Islet precursor cell (in vitro differentiated cells): ENCODE data around the gene FTO.

Source experiments
- DNase-seq: peaks from one replicate; pipeline ENCODE4 v3.0.0-alpha.2; 2018

FTO gene

DNA sequence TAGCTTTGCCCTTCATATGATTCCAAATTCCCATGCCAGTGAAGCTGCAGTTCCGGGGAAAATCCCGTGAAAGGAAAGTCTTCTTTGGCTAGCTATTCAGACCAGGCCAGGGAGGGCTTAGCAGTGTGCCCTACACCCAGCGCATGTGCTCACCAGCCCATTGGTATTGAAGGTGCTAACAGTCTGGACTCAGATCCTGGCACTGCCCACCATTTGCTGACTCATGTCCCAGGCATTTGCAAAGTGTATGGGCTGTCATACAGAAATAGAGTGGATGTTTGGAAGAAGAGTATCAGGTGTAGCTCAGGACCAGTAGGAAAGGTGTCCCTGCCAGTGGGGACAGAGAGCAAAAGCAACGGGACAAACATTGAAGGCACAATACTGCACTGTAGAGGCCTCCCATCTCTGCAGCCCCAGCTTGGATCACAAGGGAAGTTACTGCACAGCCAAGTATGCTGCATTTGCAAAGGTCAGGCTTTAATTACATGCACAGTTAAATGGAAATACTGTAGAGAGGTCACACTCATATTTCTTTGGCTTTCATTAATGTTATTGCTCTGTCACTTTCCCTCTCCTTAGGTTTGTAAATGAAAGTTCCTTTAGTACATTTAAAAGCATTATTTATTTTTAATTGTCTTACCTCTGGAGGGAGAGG is 362.6 kb downstream of the FTO start:
- DNase-seq: no peak

DNA sequence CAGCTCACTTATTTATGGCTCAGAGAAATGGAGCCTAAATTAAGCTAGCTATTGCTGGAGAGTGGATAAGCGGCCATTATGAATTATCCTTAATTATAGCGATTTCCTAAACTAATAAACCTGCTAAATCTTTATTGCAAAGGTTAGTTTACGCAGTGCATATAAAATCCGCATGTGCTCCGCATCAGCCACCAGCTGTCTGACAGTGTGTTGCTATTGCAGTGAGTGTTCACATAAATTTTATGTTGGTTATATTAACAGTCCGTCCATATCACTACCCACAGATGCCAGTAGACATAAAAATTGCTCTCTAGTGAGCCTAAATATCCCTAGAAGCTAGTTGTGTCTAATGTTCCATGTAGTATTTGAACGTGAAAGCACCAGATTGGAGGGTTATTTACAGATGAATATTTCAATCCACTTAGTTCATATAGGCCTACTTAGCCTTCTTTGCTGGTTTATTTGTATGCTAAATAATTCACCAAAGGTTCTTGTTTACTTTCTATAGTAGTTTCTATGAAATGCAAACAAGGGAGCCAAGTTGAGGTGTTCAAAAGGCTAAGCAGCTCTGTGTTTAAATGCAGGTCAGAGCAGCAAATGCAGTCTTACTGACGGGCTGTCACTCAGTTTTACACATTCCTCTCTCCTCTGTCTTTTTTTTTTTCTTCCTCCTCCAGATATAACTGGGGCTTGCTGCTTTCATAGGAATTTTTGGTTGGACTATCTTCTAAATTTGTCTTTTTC is 363.5 kb downstream of the FTO start:
- DNase-seq: no peak

DNA sequence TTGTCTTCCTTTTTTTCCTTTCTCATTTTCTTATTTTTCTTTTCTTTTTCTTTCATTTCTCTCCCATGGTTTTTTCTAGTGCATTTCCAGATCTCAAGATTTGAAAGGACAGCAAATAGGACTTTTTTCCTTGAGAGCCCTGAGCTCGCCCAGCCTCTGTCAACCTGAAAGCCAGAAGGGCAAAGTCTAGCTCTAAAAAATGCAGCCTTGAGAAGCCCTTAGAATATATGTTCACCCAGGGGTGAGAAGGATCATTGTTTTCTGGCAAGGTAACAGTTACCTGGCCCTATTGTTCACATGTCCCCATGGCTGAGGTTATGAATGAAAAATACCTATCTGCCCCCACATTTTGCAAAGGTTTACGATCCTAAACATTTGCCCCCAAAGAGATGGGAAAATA is 364.3 kb downstream of the FTO start:
- no peak for DNase-seq

DNA sequence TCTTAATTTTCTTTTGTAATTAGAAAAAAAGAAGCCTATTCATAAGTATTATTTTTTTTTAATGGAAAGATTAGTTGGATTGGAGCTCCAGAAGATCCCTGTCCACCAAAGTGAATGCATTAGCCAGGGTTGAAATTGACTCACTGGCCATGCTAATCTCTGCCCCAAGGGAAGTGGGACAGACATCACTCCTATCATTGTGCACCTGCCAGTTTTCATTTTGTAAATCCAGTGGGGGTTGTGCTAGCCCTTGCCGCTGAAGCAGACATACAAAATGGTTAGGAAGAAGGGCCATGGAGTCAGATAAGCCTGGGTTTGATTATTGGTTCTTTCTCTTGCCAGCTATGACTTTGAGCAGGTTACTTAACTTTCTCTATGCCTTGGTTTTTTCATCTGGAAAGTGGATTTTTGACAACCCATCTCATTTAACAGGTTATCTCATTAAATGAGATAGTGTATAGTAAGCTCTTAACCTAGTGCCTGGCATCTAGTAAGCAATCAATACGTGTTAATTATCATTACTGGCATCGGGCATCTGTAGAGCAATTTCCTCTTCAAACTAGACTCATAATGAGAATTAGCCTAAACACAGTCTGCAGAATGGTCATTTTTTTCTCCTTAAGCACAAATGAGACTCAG is 365.8 kb downstream of the FTO start:
- DNase-seq: no peak

DNA sequence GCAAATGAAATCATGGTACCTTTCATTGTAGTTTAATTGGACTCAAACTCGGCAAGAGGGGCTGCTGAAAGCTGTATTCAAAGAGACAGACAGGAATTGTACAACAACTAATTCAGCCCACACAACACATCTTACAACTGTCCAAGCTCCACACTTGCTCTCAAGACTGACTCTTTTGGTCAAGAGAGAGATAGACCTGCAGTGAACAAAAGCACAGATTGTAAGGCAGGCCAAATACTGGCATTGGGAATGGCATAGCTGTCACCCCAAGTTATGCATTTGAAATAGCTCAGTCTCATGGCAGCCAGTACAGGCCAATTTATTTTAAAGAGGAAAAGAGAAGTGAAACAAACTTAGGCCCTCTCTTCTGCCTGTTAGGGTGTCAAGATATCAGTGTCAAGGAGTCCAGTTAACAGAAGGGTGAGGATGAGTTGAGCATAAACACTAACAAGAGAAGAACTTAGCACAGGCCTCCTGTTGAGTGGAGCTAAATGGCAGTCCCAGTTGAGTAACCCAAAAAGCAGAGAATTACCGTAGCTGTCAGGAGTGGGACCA is 366.9 kb downstream of the FTO start:
- no peak for DNase-seq

DNA sequence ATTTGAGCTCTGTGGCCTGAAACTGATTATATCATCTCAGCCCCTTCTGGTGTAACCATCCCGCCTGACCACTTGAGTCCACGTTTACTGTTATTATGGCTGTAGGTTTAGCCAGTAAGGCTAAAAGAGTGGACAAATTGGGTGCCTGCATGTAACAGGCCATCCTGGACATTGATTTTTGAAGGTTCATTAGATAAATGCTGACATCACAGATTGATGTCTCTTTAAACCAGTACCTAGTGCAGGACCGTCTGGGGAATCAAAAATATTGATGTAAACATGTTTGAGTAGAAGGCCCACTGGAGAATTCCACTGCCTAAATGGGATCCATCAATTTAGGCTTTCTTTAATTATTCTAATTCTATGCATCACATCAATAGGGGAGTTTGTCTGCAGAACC is 367.6 kb downstream of the FTO start:
- DNase-seq: no peak

DNA sequence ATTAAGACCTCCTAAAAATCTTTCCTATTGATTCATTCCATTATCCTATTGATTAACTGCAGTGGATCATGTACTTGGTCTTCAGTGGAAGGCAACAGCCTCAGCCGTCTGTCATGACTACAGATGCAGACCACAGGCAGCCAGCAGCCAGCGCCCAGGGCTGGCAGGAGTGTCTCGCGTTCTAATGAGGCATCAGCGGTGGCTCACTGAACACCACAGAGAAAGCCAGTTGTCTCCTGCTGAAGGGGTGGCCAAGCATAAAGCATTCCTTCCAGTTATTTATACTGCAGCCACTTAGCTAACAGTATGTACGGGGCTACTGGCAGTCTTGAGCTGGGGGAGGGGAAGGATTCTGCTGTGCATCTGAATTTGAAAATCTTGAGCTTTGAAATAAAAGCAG is 368.3 kb downstream of the FTO start:
- DNase-seq: no peak

DNA sequence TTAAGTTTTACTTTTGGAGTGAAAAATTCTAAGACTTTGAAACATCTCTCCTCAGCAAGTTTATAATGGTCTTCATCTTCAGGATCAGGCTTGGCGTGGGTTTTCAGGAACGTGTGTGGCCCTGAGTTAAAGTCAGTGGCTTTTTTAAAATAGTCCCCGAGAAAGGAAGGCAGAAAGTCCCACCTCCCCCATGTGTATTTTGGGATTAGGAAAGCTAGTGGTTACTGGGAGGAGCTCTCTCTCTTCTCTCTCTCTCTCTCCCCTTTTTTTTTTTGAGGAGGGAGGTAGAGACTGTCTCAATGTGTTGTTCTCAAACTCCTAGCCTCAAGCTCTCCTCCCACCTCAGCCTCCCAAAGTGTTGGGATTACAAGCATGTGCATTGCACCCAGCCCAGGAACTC is 369.4 kb downstream of the FTO start:
- DNase-seq: no peak

DNA sequence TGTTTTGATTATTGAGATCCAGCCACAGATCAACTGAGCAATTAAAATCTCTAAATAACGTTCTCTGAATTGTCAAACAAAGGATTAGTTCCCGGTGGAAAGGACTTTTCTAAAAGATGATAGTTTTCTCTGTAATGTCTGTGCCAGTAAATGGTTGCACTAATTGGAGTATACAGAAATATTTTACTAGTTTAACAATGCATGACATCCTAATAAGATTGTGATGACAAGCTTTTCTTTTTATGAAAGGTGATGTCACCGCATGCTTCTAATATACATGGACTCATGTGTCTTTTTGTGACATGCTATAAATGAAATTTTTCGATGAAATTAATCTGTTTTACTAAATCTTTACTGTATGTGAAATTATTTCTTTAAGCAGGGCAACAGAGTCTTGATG is 371.5 kb downstream of the FTO start:
- no peak for DNase-seq

DNA sequence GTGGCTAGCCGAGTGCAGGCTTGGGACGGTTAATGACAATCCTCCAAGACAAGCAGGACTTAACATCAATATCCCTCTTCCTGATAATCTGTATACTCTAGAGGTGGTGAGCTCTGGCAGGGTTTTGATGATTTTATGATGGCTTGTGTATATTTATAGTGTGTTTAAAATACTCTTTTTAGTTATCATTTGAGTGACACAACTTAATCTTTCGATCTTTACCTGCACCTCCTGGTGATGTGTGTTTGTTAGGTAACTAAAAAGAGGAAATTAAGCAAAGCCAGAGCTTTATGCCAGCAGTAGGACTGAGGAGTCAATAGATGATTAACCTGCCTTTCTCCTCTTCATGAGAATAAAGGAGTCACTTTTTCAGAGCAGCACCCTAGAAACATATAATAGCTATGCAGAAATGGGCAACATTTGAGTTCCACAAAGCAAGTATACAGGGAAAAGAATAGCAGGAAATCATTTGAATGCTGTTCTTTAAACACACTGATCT is 372.1 kb downstream of the FTO start:
- DNase-seq: no peak

DNA sequence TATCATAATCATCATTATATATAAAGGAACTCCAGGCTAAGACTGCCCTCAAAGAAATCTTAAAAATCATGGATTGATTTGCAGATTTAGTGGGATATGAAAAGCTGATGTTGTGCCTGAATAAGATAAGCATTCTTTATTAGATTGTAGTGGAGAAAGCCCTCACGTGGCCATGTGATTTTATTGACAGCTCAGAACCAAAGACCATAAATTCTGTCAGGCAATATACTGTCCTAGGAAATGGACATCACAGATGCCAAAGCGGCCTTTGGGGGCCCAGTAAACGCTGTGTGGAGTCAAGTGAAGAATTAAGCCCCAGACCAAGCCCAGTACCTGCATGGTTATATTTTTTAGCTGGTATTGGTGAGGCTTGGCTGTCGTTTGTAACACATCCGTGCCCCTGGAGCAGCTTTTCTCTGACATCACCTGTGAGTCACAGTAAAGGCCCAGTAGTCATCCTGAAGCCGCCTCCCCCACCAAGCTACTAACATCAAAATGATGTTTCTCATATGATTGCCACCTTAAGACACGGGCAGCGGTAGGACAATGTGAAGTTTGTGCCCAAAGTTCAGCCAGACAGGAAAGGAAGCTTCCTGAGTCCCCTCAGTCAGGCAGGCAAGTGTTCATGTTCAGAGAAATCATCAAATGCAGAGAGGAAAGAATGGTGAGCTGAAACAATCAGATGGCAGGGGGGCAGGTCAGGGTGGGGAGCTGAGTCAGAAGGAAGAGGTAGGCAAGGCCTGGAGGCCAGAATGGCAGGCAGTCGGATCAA is 373.3 kb downstream of the FTO start:
- DNase-seq: peak; percentile 59

DNA sequence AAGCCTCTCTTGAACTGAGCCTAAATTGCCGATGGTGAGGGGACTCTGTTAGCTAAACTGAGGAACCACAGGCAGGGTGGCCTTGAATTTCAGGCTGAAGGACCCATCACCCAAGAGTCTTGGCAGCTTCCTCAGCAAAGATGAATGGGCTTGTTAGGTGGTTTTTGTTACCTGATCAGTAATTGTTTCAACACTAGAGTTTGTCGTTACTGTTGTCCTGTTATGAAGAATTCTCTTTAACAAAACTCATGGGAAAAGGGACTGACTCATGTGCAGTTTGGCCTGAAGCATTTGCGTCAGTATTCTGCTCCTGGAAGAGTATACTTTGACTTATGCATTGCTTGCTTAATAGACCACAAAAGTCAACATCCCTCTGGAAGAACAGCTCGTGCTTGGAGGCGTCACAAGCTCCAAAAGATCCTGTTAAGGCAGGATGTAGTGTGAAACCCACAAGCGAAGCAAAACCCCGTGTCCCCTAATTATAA is 376.6 kb downstream of the FTO start:
- no peak for DNase-seq

DNA sequence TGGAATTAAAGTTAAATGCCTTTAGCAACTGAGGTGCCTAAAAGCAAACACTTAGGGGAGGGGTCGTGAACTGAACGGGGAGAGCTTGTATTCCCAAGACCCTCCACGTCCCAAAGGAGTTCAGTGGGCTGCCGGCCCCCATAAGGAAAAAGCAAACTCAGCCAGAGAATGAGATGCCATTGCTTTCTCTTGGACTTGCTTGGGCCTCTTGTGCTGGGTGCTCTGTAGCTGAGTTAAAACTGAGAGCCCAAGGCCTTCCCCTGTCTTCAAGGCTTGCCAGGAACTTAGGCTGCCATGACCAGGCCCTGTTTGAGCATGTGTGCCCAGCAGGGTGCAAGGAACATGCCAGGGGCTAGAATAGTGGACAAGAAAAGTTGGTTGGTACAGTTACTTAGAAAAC is 382.8 kb downstream of the FTO start:
- DNase-seq: no peak

DNA sequence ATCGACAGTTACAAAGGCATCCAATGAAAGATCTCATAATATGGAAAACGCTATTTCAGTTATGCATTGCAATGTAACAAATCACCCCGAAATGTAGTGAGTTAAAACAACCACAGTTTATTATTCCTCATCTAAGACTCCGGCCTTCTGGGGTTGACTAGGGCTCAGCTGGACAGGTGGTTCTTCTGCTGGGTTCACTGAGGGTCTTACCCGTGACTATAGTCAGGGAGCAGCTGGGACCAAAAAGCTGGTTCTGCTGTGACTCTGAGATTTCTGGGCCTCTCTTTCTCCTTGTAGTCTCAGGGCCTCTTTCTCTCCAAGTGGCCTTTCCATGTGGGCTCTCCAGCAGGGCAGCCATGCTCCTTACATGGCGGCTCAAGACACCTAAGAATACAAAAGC is 386.6 kb downstream of the FTO start:
- DNase-seq: peak; percentile 17

DNA sequence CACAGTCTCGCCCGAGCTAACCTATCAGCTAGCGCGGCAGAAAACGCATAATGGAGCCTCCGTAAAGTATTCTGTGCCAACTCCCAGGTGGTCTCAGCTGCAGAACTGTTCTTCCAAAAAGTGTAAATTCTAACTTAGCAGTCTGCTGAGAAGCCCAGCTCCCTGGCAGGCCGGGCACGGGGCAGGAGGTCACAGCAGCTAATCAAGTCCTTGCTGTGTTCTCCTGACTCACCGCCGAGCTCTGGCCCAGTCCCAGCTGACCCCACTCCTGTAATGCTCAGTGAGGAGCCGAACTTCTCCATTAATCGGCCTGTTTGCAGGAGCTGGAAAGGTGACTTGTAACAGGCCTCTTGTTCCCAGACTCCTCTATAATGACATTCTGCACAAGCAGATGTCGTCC is 389.3 kb downstream of the FTO start:
- DNase-seq: peak; percentile 35

DNA sequence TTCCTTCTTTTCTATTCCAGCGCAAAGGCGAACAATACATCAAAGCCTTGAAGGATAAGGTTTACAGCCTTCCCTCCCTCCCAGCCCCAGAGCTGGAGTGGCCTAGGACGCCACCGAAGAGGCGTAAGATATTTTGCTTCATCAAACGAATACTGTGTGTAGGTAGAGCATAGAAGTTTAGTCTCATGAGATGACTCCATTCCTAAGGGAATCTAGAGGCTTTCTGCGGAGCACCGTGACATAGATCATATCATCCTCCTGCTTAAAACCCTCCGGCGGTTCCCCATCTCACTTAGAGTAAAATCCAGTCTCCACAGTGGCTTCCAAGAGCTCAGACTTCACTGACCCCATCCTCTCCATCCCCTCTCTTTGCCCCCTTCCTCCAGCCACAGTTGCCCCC is 390.7 kb downstream of the FTO start:
- peak; percentile 20 for DNase-seq

DNA sequence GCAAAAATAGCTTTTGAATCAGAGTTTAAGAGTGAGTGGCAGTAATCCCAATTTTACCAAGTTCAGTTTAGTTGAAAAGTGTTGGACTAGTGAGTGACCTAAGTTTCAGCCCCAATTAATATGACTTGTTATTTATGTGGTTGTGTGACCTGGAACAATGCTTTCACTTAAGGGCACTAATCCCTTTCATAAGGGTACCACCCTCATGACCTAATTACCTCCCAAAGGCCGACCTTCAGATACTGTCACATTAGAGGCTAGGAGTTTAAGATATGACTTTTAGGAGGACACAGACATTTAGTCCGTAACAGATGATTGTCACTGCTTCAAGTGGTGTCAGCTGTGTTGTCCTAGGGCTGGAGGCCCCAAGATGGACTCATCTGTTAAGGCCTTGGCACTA is 392.7 kb downstream of the FTO start:
- DNase-seq: no peak

DNA sequence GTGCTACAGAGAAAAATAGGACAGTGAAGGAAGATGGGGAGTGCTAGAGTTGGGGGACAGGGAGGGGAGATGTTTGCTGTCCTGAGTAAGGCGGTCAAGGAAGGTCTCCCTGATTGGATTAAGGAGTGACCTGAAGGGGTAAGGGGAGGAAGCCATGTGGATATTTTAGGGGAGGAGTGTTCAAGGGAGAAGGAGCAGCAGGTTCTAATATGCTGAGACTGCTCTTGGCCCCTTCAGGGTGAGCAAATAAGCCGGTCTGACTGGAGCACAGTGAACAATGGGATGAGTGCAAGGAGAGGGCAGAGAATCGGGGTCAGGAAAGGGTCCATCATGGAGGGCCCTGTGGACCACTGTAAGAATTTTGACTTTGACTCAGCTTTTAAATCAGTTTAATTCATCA is 393.8 kb downstream of the FTO start:
- DNase-seq: no peak

DNA sequence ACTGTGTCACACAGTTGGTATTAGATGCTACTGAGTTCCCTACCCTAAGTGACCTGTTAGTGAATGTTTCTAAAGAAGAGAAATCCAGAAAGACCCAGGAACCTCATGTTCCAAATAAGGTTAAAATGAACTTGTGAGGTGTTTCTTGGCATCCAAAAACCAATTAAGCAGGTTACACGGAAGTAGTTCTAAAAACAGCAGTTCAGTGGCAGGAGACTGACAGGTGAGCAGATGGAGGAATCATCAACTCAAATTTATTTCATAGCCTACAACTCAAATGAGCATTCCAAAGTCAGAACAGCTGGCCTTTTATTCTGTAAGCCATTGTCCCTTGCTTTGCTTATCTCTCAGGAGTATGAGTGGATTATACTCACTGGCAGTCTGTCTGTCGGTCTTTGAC is 394.3 kb downstream of the FTO start:
- peak; percentile 17 for DNase-seq

DNA sequence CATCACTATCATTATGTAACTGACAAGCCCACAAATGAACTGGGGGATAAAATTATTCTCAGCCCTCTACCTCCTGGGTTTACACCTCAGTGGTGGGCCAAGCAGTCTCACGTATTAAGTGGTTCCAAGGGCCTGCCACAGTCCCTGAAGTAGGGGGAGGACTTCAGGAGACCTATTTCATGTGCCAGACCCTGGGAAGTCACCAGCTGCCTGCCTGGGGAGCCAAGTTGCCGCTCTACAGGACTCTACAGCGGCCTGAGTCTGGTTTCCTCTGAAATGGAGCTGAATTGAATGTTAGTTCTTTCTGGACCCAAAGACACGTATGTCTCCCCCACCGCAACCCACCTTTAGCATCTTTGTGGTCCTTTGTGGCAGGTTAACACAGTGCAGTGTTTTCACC is 395.7 kb downstream of the FTO start:
- peak; percentile 18 for DNase-seq

DNA sequence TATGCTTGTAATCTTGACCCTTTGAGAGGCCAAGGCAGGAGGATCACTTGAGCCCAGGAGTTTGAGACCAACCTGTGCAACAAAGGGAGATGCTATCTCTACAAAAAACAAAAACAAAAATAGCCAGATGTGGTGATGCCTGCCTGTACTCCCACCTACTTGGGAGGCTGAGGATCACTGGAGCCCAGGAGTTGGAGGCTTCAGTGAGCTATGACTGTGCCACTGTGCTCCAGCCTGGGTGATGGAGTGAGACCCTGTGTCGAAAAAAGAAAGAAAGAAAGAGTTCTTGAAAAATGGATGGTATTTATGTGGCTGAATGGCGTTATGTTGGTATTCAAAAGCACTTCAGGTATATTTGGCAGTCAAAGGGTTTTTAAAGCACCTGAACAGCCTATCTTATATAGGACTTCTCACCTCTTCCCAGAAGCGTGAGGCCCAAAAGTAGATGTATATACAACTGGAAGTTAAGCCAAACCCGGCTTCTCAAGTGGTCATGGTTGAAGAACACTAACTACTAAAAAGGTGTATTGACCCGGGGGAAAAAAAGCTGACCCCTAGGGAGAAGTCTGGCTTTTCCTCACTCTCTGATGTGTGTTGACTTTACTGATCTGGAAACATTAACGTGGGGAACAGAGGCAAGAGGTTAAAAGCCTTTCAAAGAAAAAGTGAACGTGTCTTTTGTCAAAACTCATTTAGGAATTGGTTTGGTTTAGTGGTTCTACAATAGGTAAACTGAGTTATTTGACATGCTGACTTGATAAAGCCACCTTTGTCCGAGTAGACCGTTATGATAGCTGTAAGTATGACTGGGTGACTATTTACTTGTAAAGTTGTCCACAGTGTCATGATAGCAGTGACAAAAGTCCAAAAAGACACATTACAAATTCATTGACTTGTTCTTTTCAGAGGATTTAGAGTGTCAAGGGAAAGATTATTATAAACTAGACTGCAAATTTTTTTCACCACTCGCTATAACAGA is 399.2 kb downstream of the FTO start:
- DNase-seq: peak; percentile 25

DNA sequence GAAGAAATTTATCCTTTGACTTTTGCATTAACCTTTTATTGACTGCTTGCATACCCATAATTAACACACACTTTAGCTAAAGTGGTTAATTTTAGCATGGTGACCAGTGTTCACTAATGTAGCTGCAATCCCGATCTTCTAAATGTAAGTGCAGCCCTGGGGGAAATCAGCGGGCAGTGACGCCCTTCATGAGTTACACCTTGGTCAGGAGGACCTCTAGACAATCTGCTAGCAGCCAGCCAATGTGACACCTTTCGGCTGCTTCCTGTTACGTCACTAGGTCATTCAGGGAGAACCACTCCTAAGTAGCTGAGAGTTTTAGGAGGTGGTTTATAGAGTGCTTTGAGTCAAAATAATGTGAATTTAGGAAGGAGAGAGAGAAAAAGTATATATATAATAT is 402.1 kb downstream of the FTO start:
- DNase-seq: peak; percentile 48
